GM19438 (cell line): Measurements from ENCODE around the gene HILPDA.
"Not testable (repeated sequence)": the region's sequence is repeated elsewhere in the genome, so short reads cannot be mapped to it uniquely, and the experiment has no call there.

Experiments used
- ATAC-seq: cut with Tn5 transposase; IDR thresholded peaks from one replicate; pipeline ENCODE4 v1.9.1; 2021; ENCODE audit warnings: low read depth; ENCODE audit not compliant: unreplicated experiment

Gene HILPDA

GRCh38 chr7:128459394-128459878 lies 3.8 kb downstream of the HILPDA start:
- ATAC-seq, result peak; percentile 47

GRCh38 chr7:128462460-128462859 lies 6.8 kb downstream of the HILPDA start:
- ATAC-seq, result no peak

- not testable (repeated sequence) for ATAC-seq
Observed at GRCh38 chr7:128463345-128463744, 7.7 kb downstream of the HILPDA start.

- not testable (repeated sequence) for ATAC-seq
Observed at GRCh38 chr7:128463933-128464332, 8.3 kb downstream of the HILPDA start.

- not testable (repeated sequence) for ATAC-seq
Observed at GRCh38 chr7:128466871-128467270, 11.2 kb downstream of the HILPDA start.

GRCh38 chr7:128476402-128477335 lies 21.0 kb downstream of the HILPDA start, which contains the start of gene METTL2B:
Gene METTL2B, plus strand, starts transcription at chr7:128476748. Its CDS starts 18 bp downstream, at chr7:128476766.
- peak; percentile 95 for ATAC-seq

GRCh38 chr7:128477336-128477690 lies 21.6 kb downstream of the HILPDA start:
- ATAC-seq, result not testable (repeated sequence)

GRCh38 chr7:128479082-128479481 lies 23.4 kb downstream of the HILPDA start:
- not testable (repeated sequence) for ATAC-seq

GRCh38 chr7:128488134-128488533 lies 32.5 kb downstream of the HILPDA start:
- ATAC-seq, result not testable (repeated sequence)

GRCh38 chr7:128497405-128497804 lies 41.7 kb downstream of the HILPDA start:
- no peak for ATAC-seq

- not testable (repeated sequence) for ATAC-seq
Observed at GRCh38 chr7:128505416-128505815, 49.7 kb downstream of the HILPDA start.

GRCh38 chr7:128506819-128507218 lies 51.1 kb downstream of the HILPDA start:
- peak; percentile 56 for ATAC-seq

GRCh38 chr7:128507321-128507993 lies 51.8 kb downstream of the HILPDA start:
- peak; percentile 57 for ATAC-seq
